GM23338 (cell line): ENCODE measurements around the gene CAMTA1. TPM values are rescaled to one million over a fixed set of nuclear protein-coding genes. Genes with fewer than 3 reads are reported as not detected.

Experiments used
- ATAC-seq: fragments of 200-7000 bp; cut with Tn5 transposase; 3 replicates; pipeline ENCODE4 v1.9.1; 2020
- DNase-seq: peaks from one replicate; pipeline ENCODE4 v3.0.0-alpha.2; 2015; ENCODE audit warnings: low spot score
- H2AFZ ChIP-seq: fragments of 200-600 bp; sonication (generic); 2 replicates; pipeline ENCODE4 v1.8.0; 2016; ENCODE audit warnings: antibody characterized with exemption, mild to moderate bottlenecking, moderate library complexity
- H3F3A ChIP-seq: fragments of 200-600 bp; sonication (generic); replicated peaks from 2 replicates; pipeline ENCODE4 v1.8.0; 2017; ENCODE audit warnings: antibody characterized with exemption, mixed run types, low read depth
- H3K27ac ChIP-seq: fragments of 200-600 bp; sonication (generic); 2 replicates; pipeline ENCODE4 v1.6.1; 2016; ENCODE audit warnings: low read depth
- H3K27me3 ChIP-seq: fragments of 200-600 bp; sonication (generic); 2 replicates; pipeline ENCODE4 v1.8.0; 2016; ENCODE audit warnings: mild to moderate bottlenecking, mixed run types, moderate library complexity; ENCODE audit not compliant: insufficient read depth
- H3K36me3 ChIP-seq: fragments of 200-600 bp; sonication (generic); 2 replicates; pipeline ENCODE4 v1.8.0; 2016; ENCODE audit warnings: mild to moderate bottlenecking; ENCODE audit not compliant: insufficient read depth
- H3K4me1 ChIP-seq: fragments of 200-600 bp; sonication (generic); 2 replicates; pipeline ENCODE4 v1.8.0; 2016; ENCODE audit warnings: mild to moderate bottlenecking, moderate library complexity; ENCODE audit not compliant: insufficient read depth
- H3K4me2 ChIP-seq: fragments of 200-600 bp; sonication (generic); 2 replicates; pipeline ENCODE4 v1.7.1; 2017; ENCODE audit warnings: mixed run types
- H3K4me3 ChIP-seq: fragments of 200-600 bp; sonication (generic); 2 replicates; pipeline ENCODE4 v1.6.1; 2016; ENCODE audit warnings: mixed run types
- H3K79me2 ChIP-seq: fragments of 200-600 bp; sonication (generic); replicated peaks from 2 replicates; pipeline ENCODE4 v1.8.0; 2017; ENCODE audit warnings: mild to moderate bottlenecking; ENCODE audit not compliant: insufficient read depth
- H3K9me2 ChIP-seq: fragments of 200-600 bp; sonication (generic); 2 replicates; pipeline ENCODE4 v1.8.0; 2017; ENCODE audit not compliant: insufficient read depth
- H4K20me1 ChIP-seq: fragments of 200-600 bp; sonication (generic); replicated peaks from 2 replicates; pipeline ENCODE4 v1.8.0; 2017; ENCODE audit warnings: mild to moderate bottlenecking; ENCODE audit not compliant: insufficient read depth
- H3K27ac Mint-ChIP-seq: 2 replicates; pipeline ENCODE4 v1.8.0; 2020; ENCODE audit warnings: inconsistent platforms, mild to moderate bottlenecking, moderate library complexity, mixed read lengths
- H3K27me3 Mint-ChIP-seq: 3 replicates; pipeline ENCODE4 v1.8.0; 2022; ENCODE audit warnings: low read depth, mild to moderate bottlenecking, moderate library complexity, mixed read lengths, inconsistent platforms; ENCODE audit not compliant: insufficient read depth, poor library complexity
- H3K36me3 Mint-ChIP-seq: 3 replicates; pipeline ENCODE4 v1.8.0; 2021; ENCODE audit warnings: low read depth, mild to moderate bottlenecking, inconsistent platforms, moderate library complexity, mixed read lengths
- H3K4me1 Mint-ChIP-seq: 3 replicates; pipeline ENCODE4 v1.8.0; 2020; ENCODE audit warnings: mild to moderate bottlenecking, inconsistent platforms, mixed read lengths
- H3K4me3 Mint-ChIP-seq: 3 replicates; pipeline ENCODE4 v1.8.0; 2021; ENCODE audit warnings: moderate library complexity, mild to moderate bottlenecking, inconsistent platforms, mixed read lengths
- H3K9me3 Mint-ChIP-seq: 3 replicates; pipeline ENCODE4 v1.8.0; 2020; ENCODE audit warnings: moderate library complexity, mild to moderate bottlenecking, inconsistent platforms, mixed read lengths
- CREB1 ChIP-seq: fragments of 250-450 bp; sonication (Bioruptor Pico); IDR thresholded peaks from 2 replicates; pipeline ENCODE4 v1.5.0; 2020; ENCODE audit warnings: low read depth, mild to moderate bottlenecking, moderate library complexity
- EZH2 ChIP-seq: fragments of 200-600 bp; sonication (generic); IDR thresholded peaks from one replicate; pipeline ENCODE4 v1.8.0; 2017; ENCODE audit warnings: antibody characterized with exemption, mild to moderate bottlenecking, low read depth; ENCODE audit not compliant: unreplicated experiment
- EZH2phosphoT487 ChIP-seq: fragments of 200-600 bp; sonication (generic); IDR thresholded peaks from one replicate; pipeline ENCODE4 v1.8.1; 2018; ENCODE audit warnings: antibody characterized with exemption; ENCODE audit not compliant: unreplicated experiment
- NANOG ChIP-seq: IDR thresholded peaks from 2 replicates; pipeline ENCODE4 v1.6.1; 2016; ENCODE audit warnings: antibody characterized with exemption, borderline replicate concordance
- POLR2AphosphoS5 ChIP-seq: IDR thresholded peaks from 2 replicates; pipeline ENCODE4 v1.6.1; 2016; ENCODE audit warnings: antibody characterized with exemption, low read depth
- STAT1 ChIP-seq: IDR thresholded peaks from one replicate; pipeline ENCODE4 v1.6.1; 2016; ENCODE audit warnings: antibody characterized with exemption; ENCODE audit not compliant: unreplicated experiment
- ZNF114 ChIP-seq: fragments of 250-450 bp; sonication (Bioruptor Pico); IDR thresholded peaks from 2 replicates; pipeline ENCODE4 v1.5.0; 2020; ENCODE audit warnings: mild to moderate bottlenecking, moderate library complexity
- ZNF331 ChIP-seq: fragments of 250-450 bp; sonication (Bioruptor Pico); IDR thresholded peaks from 2 replicates; pipeline ENCODE4 v1.5.0; 2020; ENCODE audit warnings: low read depth, mild to moderate bottlenecking, moderate library complexity
- polyA plus RNA-seq: library from polyadenylated mRNA; unstranded; fragments of >200 nt; fragmentation: Nextera tagmentation; extraction: Ambion mirVana; gene quantifications from 2 replicates; pipeline ENCODE4 v1.2.1, GENCODE V29; 2016
- total RNA-seq: library from RNA; depleted of rRNA; stranded (reverse); fragments of >200 nt; shearing (Covaris generic); gene quantifications from 2 replicates; pipeline ENCODE4 v1.2.3, GENCODE V29; 2014
- TF ChIP-seq, protein P1 (sequence below), 2 experiments: fragments of 200-600 bp in 1 of 2; sonication (generic) in 1 of 2; conservative IDR thresholded peaks; 2 replicates each; pipeline versions ENCODE4 v1.5.1 to v1.6.1; 2016 to 2017; ENCODE audit warnings: antibody characterized with exemption in 2 of 2, low read depth in 2 of 2, mild to moderate bottlenecking in 2 of 2, moderate library complexity in 1 of 2
- TF ChIP-seq, protein P2 (sequence below): IDR thresholded peaks from one replicate; pipeline ENCODE4 v1.6.1; 2018; ENCODE audit warnings: antibody characterized with exemption; ENCODE audit not compliant: unreplicated experiment
- TF ChIP-seq, protein P3 (sequence below): fragments of 250-450 bp; sonication (Bioruptor Pico); IDR thresholded peaks from 2 replicates; pipeline ENCODE4 v1.5.0; 2020; ENCODE audit warnings: mild to moderate bottlenecking, moderate library complexity

CAMTA1 gene
- total and polyA plus RNA-seq, 2 experiments from 2014 or later: 115 to 519 TPM

DNA sequence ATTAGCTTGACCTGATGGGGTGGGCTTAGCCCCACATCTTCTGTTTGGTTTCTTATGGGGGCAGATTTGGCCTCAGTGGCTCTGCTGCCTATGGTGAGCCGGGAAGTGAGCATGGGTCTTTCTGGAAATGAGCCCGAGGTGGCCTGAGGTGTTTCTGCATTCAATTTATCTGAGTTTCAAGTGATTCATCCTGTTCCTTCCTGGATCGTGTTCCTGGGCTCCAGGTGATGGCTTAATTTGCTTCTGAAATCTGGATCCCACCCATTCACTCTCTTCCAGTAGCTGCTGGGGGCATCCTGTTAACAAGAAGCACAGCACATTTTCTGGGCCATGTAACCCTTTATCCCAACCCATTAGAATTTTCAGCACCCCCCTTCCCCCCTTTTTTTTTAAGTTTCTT, 324.6 kb downstream of the CAMTA1 start:
- no peak overlapping the region for H2AFZ ChIP-seq
- no peaks in the 10 kb centered on the region for H3K36me3 ChIP-seq
- peaks cover 6% of the 10 kb centered on the region for H3K9me3 Mint-ChIP-seq
- H3K4me1 ChIP-seq: no peaks in the 10 kb centered on the region
- H3K4me1 Mint-ChIP-seq: peaks cover 3% of the 10 kb centered on the region; the same call in 1 of the 3 replicates
- no peaks in the 10 kb centered on the region; the same call in 1 of the 2 replicates for H3K9me2 ChIP-seq
- peaks cover 11% of the 10 kb centered on the region for H3K27me3 Mint-ChIP-seq
- no peaks in the 10 kb centered on the region for H4K20me1 ChIP-seq
- H3K4me3 Mint-ChIP-seq: no peak overlapping the region
- no peak overlapping the region for H3K27ac ChIP-seq
- ATAC-seq (no peak), DNase-seq (no peak)
- no peak overlapping the region; the same call in 1 of the 2 replicates for H3K27ac Mint-ChIP-seq
- H3K4me3 ChIP-seq: no peak overlapping the region
- peaks cover 5% of the 10 kb centered on the region for H3K36me3 Mint-ChIP-seq
- no peak for TF ChIP-seq ZNF331 (CRISPR knock-in tag)
- TF ChIP-seq, protein P1, sequence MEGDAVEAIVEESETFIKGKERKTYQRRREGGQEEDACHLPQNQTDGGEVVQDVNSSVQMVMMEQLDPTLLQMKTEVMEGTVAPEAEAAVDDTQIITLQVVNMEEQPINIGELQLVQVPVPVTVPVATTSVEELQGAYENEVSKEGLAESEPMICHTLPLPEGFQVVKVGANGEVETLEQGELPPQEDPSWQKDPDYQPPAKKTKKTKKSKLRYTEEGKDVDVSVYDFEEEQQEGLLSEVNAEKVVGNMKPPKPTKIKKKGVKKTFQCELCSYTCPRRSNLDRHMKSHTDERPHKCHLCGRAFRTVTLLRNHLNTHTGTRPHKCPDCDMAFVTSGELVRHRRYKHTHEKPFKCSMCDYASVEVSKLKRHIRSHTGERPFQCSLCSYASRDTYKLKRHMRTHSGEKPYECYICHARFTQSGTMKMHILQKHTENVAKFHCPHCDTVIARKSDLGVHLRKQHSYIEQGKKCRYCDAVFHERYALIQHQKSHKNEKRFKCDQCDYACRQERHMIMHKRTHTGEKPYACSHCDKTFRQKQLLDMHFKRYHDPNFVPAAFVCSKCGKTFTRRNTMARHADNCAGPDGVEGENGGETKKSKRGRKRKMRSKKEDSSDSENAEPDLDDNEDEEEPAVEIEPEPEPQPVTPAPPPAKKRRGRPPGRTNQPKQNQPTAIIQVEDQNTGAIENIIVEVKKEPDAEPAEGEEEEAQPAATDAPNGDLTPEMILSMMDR (conservative IDR thresholded peaks at IDR 0.05; ENCODE audit: low read depth in 2 of 2): no peak
- TF ChIP-seq NANOG: no peak
- TF ChIP-seq, protein P2, sequence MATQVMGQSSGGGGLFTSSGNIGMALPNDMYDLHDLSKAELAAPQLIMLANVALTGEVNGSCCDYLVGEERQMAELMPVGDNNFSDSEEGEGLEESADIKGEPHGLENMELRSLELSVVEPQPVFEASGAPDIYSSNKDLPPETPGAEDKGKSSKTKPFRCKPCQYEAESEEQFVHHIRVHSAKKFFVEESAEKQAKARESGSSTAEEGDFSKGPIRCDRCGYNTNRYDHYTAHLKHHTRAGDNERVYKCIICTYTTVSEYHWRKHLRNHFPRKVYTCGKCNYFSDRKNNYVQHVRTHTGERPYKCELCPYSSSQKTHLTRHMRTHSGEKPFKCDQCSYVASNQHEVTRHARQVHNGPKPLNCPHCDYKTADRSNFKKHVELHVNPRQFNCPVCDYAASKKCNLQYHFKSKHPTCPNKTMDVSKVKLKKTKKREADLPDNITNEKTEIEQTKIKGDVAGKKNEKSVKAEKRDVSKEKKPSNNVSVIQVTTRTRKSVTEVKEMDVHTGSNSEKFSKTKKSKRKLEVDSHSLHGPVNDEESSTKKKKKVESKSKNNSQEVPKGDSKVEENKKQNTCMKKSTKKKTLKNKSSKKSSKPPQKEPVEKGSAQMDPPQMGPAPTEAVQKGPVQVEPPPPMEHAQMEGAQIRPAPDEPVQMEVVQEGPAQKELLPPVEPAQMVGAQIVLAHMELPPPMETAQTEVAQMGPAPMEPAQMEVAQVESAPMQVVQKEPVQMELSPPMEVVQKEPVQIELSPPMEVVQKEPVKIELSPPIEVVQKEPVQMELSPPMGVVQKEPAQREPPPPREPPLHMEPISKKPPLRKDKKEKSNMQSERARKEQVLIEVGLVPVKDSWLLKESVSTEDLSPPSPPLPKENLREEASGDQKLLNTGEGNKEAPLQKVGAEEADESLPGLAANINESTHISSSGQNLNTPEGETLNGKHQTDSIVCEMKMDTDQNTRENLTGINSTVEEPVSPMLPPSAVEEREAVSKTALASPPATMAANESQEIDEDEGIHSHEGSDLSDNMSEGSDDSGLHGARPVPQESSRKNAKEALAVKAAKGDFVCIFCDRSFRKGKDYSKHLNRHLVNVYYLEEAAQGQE: no peak
- no peak for TF ChIP-seq POLR2AphosphoS5
- no peak for TF ChIP-seq CREB1 (CRISPR knock-in tag)
- no peak for TF ChIP-seq EZH2
- no peak for TF ChIP-seq ZNF114
- no peak for TF ChIP-seq STAT1
- no peak for TF ChIP-seq EZH2phosphoT487
- TF ChIP-seq, protein P3, sequence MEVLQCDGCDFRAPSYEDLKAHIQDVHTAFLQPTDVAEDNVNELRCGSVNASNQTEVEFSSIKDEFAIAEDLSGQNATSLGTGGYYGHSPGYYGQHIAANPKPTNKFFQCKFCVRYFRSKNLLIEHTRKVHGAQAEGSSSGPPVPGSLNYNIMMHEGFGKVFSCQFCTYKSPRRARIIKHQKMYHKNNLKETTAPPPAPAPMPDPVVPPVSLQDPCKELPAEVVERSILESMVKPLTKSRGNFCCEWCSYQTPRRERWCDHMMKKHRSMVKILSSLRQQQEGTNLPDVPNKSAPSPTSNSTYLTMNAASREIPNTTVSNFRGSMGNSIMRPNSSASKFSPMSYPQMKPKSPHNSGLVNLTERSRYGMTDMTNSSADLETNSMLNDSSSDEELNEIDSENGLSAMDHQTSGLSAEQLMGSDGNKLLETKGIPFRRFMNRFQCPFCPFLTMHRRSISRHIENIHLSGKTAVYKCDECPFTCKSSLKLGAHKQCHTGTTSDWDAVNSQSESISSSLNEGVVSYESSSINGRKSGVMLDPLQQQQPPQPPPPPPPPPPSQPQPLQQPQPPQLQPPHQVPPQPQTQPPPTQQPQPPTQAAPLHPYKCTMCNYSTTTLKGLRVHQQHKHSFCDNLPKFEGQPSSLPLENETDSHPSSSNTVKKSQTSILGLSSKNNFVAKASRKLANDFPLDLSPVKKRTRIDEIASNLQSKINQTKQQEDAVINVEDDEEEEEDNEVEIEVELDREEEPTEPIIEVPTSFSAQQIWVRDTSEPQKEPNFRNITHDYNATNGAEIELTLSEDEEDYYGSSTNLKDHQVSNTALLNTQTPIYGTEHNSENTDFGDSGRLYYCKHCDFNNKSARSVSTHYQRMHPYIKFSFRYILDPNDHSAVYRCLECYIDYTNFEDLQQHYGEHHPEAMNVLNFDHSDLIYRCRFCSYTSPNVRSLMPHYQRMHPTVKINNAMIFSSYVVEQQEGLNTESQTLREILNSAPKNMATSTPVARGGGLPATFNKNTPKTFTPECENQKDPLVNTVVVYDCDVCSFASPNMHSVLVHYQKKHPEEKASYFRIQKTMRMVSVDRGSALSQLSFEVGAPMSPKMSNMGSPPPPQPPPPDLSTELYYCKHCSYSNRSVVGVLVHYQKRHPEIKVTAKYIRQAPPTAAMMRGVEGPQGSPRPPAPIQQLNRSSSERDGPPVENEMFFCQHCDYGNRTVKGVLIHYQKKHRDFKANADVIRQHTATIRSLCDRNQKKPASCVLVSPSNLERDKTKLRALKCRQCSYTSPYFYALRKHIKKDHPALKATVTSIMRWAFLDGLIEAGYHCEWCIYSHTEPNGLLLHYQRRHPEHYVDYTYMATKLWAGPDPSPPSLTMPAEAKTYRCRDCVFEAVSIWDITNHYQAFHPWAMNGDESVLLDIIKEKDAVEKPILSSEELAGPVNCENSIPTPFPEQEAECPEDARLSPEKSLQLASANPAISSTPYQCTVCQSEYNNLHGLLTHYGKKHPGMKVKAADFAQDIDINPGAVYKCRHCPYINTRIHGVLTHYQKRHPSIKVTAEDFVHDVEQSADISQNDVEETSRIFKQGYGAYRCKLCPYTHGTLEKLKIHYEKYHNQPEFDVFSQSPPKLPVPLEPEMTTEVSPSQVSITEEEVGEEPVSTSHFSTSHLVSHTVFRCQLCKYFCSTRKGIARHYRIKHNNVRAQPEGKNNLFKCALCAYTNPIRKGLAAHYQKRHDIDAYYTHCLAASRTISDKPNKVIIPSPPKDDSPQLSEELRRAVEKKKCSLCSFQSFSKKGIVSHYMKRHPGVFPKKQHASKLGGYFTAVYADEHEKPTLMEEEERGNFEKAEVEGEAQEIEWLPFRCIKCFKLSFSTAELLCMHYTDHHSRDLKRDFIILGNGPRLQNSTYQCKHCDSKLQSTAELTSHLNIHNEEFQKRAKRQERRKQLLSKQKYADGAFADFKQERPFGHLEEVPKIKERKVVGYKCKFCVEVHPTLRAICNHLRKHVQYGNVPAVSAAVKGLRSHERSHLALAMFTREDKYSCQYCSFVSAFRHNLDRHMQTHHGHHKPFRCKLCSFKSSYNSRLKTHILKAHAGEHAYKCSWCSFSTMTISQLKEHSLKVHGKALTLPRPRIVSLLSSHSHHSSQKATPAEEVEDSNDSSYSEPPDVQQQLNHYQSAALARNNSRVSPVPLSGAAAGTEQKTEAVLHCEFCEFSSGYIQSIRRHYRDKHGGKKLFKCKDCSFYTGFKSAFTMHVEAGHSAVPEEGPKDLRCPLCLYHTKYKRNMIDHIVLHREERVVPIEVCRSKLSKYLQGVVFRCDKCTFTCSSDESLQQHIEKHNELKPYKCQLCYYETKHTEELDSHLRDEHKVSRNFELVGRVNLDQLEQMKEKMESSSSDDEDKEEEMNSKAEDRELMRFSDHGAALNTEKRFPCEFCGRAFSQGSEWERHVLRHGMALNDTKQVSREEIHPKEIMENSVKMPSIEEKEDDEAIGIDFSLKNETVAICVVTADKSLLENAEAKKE (CRISPR knock-in tag): no peak
- H3K4me2 ChIP-seq: no peak overlapping the region
- H3K79me2 ChIP-seq: no peaks in the 10 kb centered on the region
- H3K27me3 ChIP-seq: no peaks in the 10 kb centered on the region
- H3F3A ChIP-seq: no peaks in the 10 kb centered on the region
